Ishikawa (cell line): ENCODE results near the gene VPS16.

Experiments
- MAX ChIP-seq: IDR thresholded peaks from 2 replicates; pipeline ENCODE4 v1.6.1; 2012
- RAD21 ChIP-seq: IDR thresholded peaks from 2 replicates; pipeline ENCODE4 v1.6.1; 2012; ENCODE audit warnings: low read depth
- TCF12 ChIP-seq: IDR thresholded peaks from 2 replicates; pipeline ENCODE4 v1.6.1; 2012; ENCODE audit warnings: low read depth
- YY1 ChIP-seq: IDR thresholded peaks from 2 replicates; pipeline ENCODE4 v1.6.1; 2012; ENCODE audit warnings: low read depth

- TF ChIP-seq RAD21 (no peak), TCF12 (no peak), YY1 (no peak), MAX (no peak)
Measured at GRCh38 chr20:2815242-2815900, 25.2 kb upstream of the VPS16 start.
